Measurements from ENCODE around the gene KMO.

DNA sequence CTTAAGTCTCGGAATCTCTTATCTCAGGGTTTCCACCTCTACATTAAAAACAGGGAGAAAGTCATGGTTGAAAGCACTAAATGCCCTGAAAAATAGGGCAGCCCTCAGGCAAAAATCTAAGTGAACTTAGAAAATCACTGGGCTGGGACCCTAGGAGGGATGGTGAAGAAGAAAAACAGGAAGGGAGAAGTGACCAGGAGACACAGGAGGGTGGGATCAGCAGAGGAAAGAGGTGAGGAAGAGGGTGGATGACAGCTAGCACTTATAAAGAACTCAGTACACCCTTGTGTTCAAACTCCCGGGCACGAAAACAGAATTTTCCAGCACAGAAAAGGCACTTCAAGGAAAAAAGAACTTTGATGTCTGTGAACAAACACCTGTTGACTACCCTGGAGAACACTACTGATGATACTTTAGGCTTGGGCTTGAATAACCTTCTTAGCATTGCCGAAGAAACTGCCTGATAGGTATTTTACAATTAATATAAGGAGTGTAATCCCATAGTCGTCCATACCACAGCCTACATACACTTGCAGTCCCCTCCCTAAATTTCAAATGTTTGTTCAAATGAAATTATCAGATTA, 106.0 kb downstream of the KMO start:
- TF ChIP-seq, protein P1, sequence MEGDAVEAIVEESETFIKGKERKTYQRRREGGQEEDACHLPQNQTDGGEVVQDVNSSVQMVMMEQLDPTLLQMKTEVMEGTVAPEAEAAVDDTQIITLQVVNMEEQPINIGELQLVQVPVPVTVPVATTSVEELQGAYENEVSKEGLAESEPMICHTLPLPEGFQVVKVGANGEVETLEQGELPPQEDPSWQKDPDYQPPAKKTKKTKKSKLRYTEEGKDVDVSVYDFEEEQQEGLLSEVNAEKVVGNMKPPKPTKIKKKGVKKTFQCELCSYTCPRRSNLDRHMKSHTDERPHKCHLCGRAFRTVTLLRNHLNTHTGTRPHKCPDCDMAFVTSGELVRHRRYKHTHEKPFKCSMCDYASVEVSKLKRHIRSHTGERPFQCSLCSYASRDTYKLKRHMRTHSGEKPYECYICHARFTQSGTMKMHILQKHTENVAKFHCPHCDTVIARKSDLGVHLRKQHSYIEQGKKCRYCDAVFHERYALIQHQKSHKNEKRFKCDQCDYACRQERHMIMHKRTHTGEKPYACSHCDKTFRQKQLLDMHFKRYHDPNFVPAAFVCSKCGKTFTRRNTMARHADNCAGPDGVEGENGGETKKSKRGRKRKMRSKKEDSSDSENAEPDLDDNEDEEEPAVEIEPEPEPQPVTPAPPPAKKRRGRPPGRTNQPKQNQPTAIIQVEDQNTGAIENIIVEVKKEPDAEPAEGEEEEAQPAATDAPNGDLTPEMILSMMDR (IDR thresholded peaks at IDR 0.05; ENCODE audit: low read depth, low read length): no peak
- no peak for TF ChIP-seq POLR2A (IDR thresholded peaks at IDR 0.05; ENCODE audit: extremely low read depth, insufficient read length)

All from NB4 (cell line).